ENCODE results near the gene DNMT1. TPM values are rescaled to one million over a fixed set of nuclear protein-coding genes. Genes with fewer than 3 reads are reported as not detected.
"Not testable (repeated sequence)": the region's sequence is repeated elsewhere in the genome, so short reads cannot be mapped to it uniquely, and the experiment has no call there.

DNMT1 gene
- total RNA-seq, 1 experiment from 2014 or later: 227 TPM

DNA sequence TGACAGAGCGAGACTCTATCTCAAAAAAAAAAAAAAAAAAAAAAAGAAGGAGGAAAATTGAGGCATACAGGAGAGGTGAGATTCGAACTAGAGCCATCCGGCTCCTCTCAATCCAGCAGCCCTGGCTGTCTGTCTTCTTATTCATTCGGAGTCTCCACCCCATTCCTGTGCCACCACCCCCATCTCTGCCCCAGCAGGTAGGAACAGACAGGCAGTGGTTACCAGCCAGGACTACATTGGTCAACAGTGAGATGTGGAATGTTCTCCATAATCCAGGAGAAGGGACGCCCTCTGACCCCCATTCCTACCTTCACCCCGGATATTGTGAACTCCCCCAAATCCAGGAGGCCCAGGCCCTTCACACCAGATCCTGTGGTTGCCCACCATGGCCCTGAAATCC is 42.9 kb upstream of the DNMT1 start:
- no peaks in the 10 kb centered on the region for H3K79me1 ChIP-seq (ENCODE audit: insufficient read depth, low read depth, low read length, poor library complexity, severe bottlenecking)
- no peak overlapping the region for H3K27ac ChIP-seq (ENCODE audit: insufficient read length, low read depth, low read length)
- no peak overlapping the region for H4K91ac ChIP-seq (ENCODE audit: insufficient read length, low read depth, low read length)
- no peaks in the 10 kb centered on the region for H3K9me3 ChIP-seq (ENCODE audit: control insufficient read depth, low read depth, low read length)
- no peaks in the 10 kb centered on the region for H3K27me3 ChIP-seq (ENCODE audit: insufficient read depth, low read length)
- H3K14ac ChIP-seq (ENCODE audit: insufficient read depth, low read length): no peak overlapping the region
- H3K4me1 ChIP-seq (ENCODE audit: insufficient read depth, low read length): no peaks in the 10 kb centered on the region
- Mint-ChIP-seq H3K27ac (peak overlapping the region in 1 of 3 experiments; percentile 79; a peak in 1 of 7 replicates), H3K36me3 (ENCODE audit: insufficient read depth in 1 of 3, low read depth in 3 of 3) (no peaks in the 10 kb centered on the region), H3K27me3 (ENCODE audit: low read depth) (no peaks in the 10 kb centered on the region), H3K4me1 (peaks cover 4 to 10% of the 10 kb centered on the region in 2 experiments; a peak in 3 of 4 replicates), H3K9me3 (no peaks in the 10 kb centered on the region; a peak in 1 of 5 replicates), H3K4me3 (no peak overlapping the region)
- no peak overlapping the region for H3K56ac ChIP-seq (ENCODE audit: insufficient read length, low read depth, low read length)
- no peaks in the 10 kb centered on the region for H3K79me2 ChIP-seq (ENCODE audit: insufficient read depth, low read length)
- no peak for TF ChIP-seq CTCF (conservative IDR thresholded peaks at IDR 0.05)
- H2BK15ac ChIP-seq (ENCODE audit: low read depth, low read length): no peak overlapping the region
- no peak overlapping the region for H3K9ac ChIP-seq (ENCODE audit: extremely low read depth, insufficient read length, low read length)
- no peak overlapping the region for H3K4ac ChIP-seq (ENCODE audit: low read depth, low read length)
- H4K8ac ChIP-seq (replicated peaks; ENCODE audit: insufficient read length, low read depth, low read length): no peak overlapping the region
- H2BK20ac ChIP-seq (ENCODE audit: low read depth, low read length, poor library complexity, severe bottlenecking): no peak overlapping the region
- H2BK5ac ChIP-seq (ENCODE audit: insufficient read length, low read length): no peak overlapping the region
- H3K4me2 ChIP-seq (ENCODE audit: insufficient read depth, insufficient read length, low read length): no peak overlapping the region
- no peak overlapping the region for H2AFZ ChIP-seq (ENCODE audit: low read length)
- no CpG with 5 or more reads among the region's 6 CpGs for WGBS (ENCODE audit: extremely low coverage, insufficient read length, low lambda C conversion rate)
- no peak overlapping the region for H2BK120ac ChIP-seq (ENCODE audit: low read depth, low read length, poor library complexity, severe bottlenecking)
- no peak overlapping the region for H2BK12ac ChIP-seq (ENCODE audit: insufficient read length, low read depth, low read length)
- no peak overlapping the region for H3K23ac ChIP-seq (ENCODE audit: insufficient read length, low read depth, low read length)
- H4K5ac ChIP-seq (ENCODE audit: insufficient read length, low read depth, low read length): no peak overlapping the region
- H3K18ac ChIP-seq (ENCODE audit: insufficient read length, low read depth, low read length): no peak overlapping the region
- no peaks in the 10 kb centered on the region for H4K20me1 ChIP-seq (ENCODE audit: control insufficient read depth, insufficient read depth, insufficient read length)
- no peak overlapping the region for H3T11ph ChIP-seq (ENCODE audit: low read length)
- no peaks in the 10 kb centered on the region for H3K23me2 ChIP-seq (ENCODE audit: insufficient read length, low read depth, low read length, poor library complexity, severe bottlenecking)
- no peak overlapping the region for H2AK5ac ChIP-seq (ENCODE audit: insufficient read length, low read length)
- DNase-seq: no peak

GRCh38 chr19:10235409-10235808 is 40.7 kb upstream of the DNMT1 start:
- H3K79me1 ChIP-seq (ENCODE audit: insufficient read depth, low read depth, low read length, poor library complexity, severe bottlenecking); H3K9me3 Mint-ChIP-seq; H3K79me2 ChIP-seq (ENCODE audit: insufficient read depth, low read length); H4K8ac ChIP-seq (replicated peaks; ENCODE audit: insufficient read length, low read depth, low read length); H3K9ac ChIP-seq (ENCODE audit: extremely low read depth, insufficient read length, low read length); H3T11ph ChIP-seq (ENCODE audit: low read length); H2BK5ac ChIP-seq (ENCODE audit: insufficient read length, low read length); H3K27me3 ChIP-seq (ENCODE audit: insufficient read depth, low read length); H2AK5ac ChIP-seq (ENCODE audit: insufficient read length, low read length); H3K14ac ChIP-seq (ENCODE audit: insufficient read depth, low read length); H3K27me3 Mint-ChIP-seq (ENCODE audit: low read depth); H2AFZ ChIP-seq (ENCODE audit: low read length); H4K20me1 ChIP-seq (ENCODE audit: control insufficient read depth, insufficient read depth, insufficient read length); H4K91ac ChIP-seq (ENCODE audit: insufficient read length, low read depth, low read length); H4K5ac ChIP-seq (ENCODE audit: insufficient read length, low read depth, low read length); H3K4ac ChIP-seq (ENCODE audit: low read depth, low read length); H2BK120ac ChIP-seq (ENCODE audit: low read depth, low read length, poor library complexity, severe bottlenecking); H3K56ac ChIP-seq (ENCODE audit: insufficient read length, low read depth, low read length); H3K23me2 ChIP-seq (ENCODE audit: insufficient read length, low read depth, low read length, poor library complexity, severe bottlenecking); H3K23ac ChIP-seq (ENCODE audit: insufficient read length, low read depth, low read length); H3K36me3 Mint-ChIP-seq (ENCODE audit: insufficient read depth in 1 of 3, low read depth in 3 of 3); H2BK15ac ChIP-seq (ENCODE audit: low read depth, low read length); H3K4me3 Mint-ChIP-seq; H3K4me1 ChIP-seq (ENCODE audit: insufficient read depth, low read length); H2BK12ac ChIP-seq (ENCODE audit: insufficient read length, low read depth, low read length); H3K27ac ChIP-seq (ENCODE audit: insufficient read length, low read depth, low read length); H3K4me2 ChIP-seq (ENCODE audit: insufficient read depth, insufficient read length, low read length); H2BK20ac ChIP-seq (ENCODE audit: low read depth, low read length, poor library complexity, severe bottlenecking); H3K9me3 ChIP-seq (ENCODE audit: control insufficient read depth, low read depth, low read length); DNase-seq; H3K18ac ChIP-seq (ENCODE audit: insufficient read length, low read depth, low read length): not testable (repeated sequence)
- Mint-ChIP-seq H3K4me1 (peaks cover 4 to 13% of the 10 kb centered on the region in 2 experiments; a peak in 3 of 4 replicates), H3K27ac (peak overlapping the region in 1 of 3 experiments; percentile 18; a peak in 1 of 7 replicates)
- WGBS (ENCODE audit: extremely low coverage, insufficient read length, low lambda C conversion rate): no CpG with 5 or more reads among the region's 7 CpGs

Data from H9 (cell line).